GM21786 (cell line): ENCODE results near the gene SAMD4A.
A peak's percentile ranks its signal among the peaks of the same experiment; 100 is the strongest.
"Not testable (repeated sequence)": the region's sequence is repeated elsewhere in the genome, so short reads cannot be mapped to it uniquely, and the experiment has no call there.

Experiments used
- ATAC-seq: cut with Tn5 transposase; IDR thresholded peaks from one replicate; pipeline ENCODE4 v1.9.1; 2021; ENCODE audit not compliant: unreplicated experiment

The SAMD4A gene

GRCh38 chr14:54753396-54753795 is 186.5 kb downstream of the SAMD4A start:
- ATAC-seq, result not testable (repeated sequence)

GRCh38 chr14:54754116-54754622 is 187.2 kb downstream of the SAMD4A start:
- ATAC-seq, result no peak

- no peak for ATAC-seq
Observed at GRCh38 chr14:54754623-54755386, 187.9 kb downstream of the SAMD4A start.

GRCh38 chr14:54756656-54757392 is 189.9 kb downstream of the SAMD4A start:
- ATAC-seq, result no peak

DNA sequence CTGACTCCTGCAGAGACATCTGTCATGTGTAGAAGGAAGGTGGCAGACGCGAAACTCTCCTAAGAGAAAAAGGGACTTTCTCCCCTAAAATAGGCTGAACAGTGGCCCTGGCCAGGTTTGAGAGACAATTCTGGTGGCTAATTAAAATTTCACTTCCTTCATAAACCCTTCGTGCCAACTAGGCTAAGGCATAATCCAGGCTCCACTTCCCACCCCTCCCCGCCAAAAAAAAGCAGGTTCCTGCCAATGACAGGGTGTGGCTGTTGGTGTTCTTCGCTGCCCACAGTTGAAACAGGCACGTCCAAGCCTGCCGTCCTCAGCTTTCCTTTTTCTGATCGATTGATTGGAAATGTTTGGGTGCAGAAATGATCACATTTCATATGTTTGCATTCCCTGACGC is 191.1 kb downstream of the SAMD4A start:
- ATAC-seq, result no peak

GRCh38 chr14:54759982-54760585 is 193.2 kb downstream of the SAMD4A start:
- ATAC-seq, result no peak

- no peak for ATAC-seq
Observed at GRCh38 chr14:54760866-54761575, 194.1 kb downstream of the SAMD4A start.

DNA sequence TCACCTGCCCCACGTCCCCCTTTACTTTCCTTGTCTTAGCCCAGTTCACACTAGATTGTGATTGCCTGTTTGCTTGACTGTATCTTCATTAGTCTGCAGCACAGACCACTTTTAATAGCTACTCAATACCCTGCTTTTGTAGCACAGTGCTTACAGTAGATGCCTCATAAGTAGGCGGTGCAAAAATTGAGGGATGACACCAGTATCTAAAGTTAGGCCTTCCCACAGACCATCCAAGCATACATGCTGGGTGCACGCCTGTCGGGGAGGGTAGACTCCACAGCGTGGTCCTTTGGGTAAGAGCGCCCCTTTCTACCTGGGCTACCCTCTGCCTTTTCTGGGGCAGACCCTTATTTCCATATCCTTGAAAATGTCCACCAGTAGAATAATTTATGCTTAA is 194.9 kb downstream of the SAMD4A start:
- no peak for ATAC-seq

- no peak for ATAC-seq
Observed at GRCh38 chr14:54762296-54762695, 195.4 kb downstream of the SAMD4A start.

DNA sequence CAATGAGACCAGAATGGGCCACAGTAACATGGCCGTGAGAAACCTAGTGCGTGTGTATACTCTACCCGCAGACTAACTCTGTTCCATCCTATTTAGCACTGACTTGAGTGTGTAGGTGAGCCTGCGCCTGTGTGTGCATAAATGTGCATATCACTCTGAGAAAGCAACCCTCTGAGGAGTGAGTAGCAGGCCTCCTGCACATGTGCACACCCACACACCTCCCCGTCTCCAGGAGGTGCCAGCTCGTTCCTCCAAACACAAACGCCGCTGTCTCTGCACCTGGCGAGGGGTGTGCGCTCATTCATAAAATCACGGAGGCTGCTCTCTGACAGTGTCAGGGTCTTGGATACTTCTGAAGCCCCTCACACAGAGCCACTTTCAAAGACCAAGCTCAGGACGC is 196.8 kb downstream of the SAMD4A start:
- no peak for ATAC-seq

GRCh38 chr14:54766276-54767138 is 199.6 kb downstream of the SAMD4A start:
- ATAC-seq, result no peak

DNA sequence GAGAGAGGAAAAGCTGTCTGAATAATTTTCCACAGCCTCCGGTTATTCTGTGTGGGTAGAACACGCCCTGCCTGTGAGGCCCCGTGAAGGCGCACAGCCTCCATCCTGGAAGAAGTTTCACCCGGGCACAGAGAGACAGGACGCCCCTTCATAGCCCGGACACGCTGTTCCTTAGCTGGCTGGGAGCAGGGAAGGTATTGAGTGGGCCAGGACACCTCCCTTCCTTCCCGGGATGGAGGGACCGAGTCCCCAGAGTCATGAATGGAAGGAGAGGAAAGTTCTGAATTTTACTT is 200.2 kb downstream of the SAMD4A start:
- no peak for ATAC-seq

DNA sequence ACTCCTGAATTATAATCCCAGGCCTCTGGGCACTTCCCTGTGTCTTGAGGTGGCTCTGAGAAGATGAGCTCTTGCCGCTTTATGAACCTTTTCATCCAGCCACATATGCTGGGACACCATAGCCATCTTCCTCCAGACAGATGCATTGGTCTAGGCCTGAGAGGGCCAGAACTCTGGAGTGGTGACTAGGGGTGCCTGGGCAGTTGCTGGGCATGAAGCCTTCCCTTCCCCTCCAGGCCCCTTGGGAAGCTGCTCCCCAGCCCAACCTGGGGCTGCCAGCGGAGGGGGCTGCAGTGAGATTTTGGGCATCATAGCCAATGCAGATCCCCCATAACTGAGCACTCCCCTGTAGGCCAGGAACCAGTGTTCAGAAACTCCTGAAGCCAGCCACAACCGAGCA is 200.5 kb downstream of the SAMD4A start:
- no peak for ATAC-seq

GRCh38 chr14:54768501-54769129 is 201.7 kb downstream of the SAMD4A start:
- ATAC-seq, result no peak

- ATAC-seq, result no peak
Observed at GRCh38 chr14:54769951-54770863, 203.3 kb downstream of the SAMD4A start.

GRCh38 chr14:54771411-54772027 is 204.6 kb downstream of the SAMD4A start:
- ATAC-seq, result no peak

DNA sequence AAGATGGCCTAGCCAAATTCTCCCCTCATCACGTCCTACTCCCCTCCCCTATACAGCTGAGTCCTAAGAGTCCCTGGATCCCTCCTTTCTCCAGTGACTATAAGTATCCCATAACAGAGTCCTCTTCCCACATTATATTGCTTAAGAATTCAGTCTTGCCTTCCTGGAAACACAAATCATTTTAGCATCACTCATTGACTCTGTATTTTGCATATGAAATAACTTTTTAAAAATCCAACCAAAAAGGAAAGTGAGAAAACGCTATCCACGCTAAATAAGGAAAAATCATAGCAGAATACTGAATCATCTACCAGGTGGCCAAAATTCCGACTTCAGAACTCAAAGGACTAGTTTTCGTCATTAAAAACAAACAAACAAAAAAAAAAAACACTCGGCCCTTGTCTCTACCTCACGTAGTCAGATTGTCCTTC is 205.5 kb downstream of the SAMD4A start:
- no peak for ATAC-seq

GRCh38 chr14:54773171-54774006 is 206.5 kb downstream of the SAMD4A start:
- ATAC-seq, result peak; percentile 69
